GM21447 (cell line): ENCODE data around the gene KRT74.

ENCODE experiments used
- ATAC-seq: cut with Tn5 transposase; IDR thresholded peaks from one replicate; pipeline ENCODE4 v1.9.1; 2021; ENCODE audit not compliant: unreplicated experiment

KRT74 gene

DNA sequence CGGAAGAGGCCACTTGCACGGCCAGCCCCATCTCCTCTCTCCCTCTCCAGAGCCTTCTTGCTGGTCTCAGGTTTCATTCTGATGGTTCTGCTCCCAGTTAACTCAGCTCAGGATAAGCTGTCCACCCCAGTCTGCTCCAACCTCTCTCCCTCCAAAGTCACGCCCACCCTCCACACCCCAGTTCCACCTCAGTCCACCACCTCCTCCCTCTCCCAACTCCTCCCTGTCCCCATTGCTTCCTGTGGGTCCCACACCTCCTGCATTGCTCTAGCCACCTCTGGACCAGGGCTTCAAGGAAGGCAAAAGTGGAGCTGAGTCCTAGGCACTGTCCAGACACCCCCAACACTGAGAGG is 33.8 kb downstream of the KRT74 start:
- ATAC-seq, result no peak

- ATAC-seq, result no peak
Measured at GRCh38 chr12:52539083-52539820, 34.4 kb downstream of the KRT74 start.

DNA sequence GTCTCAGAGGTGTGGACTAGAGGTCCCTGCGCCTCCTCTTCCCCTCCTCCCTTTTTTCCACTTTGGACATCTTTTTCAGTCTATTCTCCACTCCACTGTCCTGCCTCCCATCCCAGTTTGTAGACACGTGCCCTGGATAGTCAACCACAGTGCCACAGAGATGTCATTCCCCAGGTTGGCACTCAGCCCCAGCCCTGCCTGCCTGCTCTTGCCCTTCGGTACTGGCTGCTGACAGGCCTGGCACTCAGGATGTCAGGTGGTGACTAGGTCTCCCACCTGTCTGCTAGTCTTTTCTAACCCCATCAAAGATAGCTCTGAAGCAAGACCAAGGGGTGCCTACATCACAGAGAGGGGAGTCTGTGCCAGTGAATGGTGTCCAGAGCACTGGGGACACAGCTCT is 36.5 kb downstream of the KRT74 start:
- ATAC-seq, result no peak

GRCh38 chr12:52535574-52535973 is 38.1 kb downstream of the KRT74 start:
- no peak for ATAC-seq

DNA sequence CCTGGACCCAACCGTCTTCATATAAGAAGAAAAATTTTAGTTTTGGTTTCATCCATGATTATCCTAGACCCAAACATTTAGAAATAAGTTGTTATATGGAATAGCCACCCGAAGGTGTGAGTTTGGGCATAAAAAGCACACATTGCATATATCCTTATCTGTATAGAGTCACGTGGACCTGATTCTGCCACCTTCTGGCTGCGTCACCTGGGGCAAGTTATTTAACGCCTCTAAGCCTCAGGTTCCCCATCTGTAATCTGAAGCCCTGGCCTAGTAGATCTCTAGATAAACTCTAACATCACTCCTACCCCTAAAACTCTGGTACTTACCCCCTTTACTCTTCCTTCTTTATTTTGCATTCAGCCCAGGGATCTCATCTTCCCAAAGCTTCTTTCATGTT is 39.2 kb downstream of the KRT74 start:
- no peak for ATAC-seq

DNA sequence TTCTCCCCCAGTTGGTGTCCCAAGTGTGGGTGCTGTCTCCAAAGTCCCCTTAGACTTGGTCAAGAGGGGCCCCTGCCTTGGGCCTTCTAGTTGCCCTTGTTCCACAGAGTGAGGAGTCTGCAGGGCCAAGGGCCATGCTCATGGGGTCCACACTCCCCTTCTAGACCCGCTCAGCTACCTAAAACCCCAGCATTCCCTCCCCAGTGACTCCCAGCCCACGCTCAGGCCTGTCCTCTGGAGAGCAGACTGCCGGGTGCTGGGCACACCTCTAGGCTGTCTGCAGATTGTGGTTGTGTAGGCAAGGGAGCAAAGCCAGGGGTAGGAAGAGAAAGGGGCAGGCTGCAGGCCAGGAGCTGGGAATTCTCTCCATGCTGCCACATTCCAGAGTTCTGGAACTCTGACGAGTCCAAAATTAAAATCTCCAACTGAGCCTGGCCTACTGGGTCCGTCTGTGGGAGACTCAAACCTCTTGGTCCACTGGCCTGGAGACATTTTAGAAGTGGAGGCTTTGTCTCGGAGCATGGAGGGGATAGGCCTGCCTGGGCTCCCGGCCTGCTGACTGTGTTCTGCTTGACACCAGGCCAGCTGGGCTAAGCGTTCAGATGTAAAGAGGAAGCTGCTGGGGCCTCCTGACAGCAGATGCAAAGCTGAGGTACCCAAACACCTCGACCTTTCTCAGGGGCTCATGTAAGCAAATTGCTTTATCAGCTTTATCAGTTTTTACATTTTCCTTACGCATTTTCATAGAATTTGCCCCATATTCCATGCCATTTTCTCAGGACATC is 39.8 kb downstream of the KRT74 start:
- ATAC-seq, result no peak

GRCh38 chr12:52532636-52533035 is 41.0 kb downstream of the KRT74 start:
- no peak for ATAC-seq

GRCh38 chr12:52531566-52532300 is 41.9 kb downstream of the KRT74 start:
- ATAC-seq, result no peak

DNA sequence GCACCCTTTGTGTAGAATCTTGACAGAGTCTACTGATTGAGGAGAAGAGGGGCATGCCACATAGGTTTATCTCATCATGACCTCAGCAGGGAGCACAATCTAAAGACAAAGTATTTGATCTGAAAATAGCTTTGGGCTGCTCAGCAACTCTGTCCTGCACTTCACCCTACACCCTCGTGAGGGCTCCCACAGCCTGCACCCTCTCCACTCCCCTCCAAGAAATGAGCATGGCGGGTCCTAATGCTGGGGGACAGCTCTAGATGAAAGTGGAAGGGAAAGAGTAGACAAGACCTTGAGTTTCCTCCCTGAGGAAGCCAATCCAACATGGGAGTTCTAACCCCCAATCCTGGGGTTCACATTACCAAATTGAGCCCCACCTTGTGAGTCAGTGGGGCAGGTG is 42.7 kb downstream of the KRT74 start:
- no peak for ATAC-seq

GRCh38 chr12:52530366-52530765 is 43.3 kb downstream of the KRT74 start:
- ATAC-seq, result no peak

GRCh38 chr12:52529846-52530245 is 43.8 kb downstream of the KRT74 start:
- no peak for ATAC-seq

- ATAC-seq, result no peak
Measured at GRCh38 chr12:52529417-52529816, 44.2 kb downstream of the KRT74 start.

DNA sequence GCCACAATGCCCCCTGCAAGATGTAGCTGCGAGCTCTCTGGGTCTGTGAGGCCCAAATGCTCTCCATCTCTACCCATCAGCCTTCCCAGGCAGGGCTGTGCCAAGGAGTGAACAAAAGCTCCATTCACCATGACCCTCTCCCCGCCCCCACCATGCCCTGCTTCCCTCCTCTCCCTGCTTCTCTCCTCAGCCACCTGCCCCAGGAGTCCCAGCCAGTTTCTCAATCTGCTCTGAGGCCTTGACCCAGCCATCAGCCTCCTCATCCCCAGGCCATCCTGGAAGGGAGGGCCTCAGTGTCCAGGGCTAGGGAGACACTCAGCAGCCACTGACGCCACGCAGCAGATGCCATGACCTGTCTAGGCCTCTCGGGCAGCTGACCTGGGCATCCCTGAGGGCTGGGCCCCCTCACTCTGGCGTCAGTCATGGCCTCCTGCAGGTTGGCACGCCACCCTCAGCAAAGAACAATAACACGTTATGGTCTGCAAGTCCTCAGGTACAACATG is 45.0 kb downstream of the KRT74 start:
- ATAC-seq, result no peak

DNA sequence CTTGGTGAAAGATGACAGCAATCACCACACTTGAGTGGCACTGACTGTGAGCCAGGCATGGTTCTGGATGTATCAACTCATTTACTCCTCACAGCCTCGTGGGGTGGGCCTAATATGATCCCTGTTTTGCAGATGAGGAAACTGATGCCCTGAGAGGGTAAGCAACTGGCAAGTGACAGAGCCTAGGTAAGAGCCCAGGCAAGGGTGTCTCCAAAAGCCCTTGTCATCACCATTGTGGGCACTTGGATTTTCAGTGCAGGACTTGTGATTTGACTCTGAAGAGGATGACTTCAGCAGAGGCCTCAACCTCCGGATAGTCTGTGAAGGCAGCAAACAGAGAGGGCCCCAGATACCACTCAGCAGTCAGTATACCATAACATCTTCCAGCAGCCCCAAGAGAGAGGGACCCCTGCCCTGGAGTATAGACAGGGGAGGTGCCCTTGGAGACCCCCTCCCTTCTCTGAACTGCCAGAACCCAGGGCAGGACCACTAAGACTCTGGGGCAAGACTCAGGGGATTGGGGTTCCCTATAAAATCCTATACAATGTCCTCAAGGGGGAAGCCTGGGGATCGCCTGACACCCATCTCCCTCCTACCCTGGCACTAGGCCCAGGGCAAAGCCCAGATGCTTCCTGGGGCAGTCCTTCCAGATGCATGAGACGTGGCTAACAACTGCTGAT is 46.4 kb downstream of the KRT74 start:
- ATAC-seq, result no peak

DNA sequence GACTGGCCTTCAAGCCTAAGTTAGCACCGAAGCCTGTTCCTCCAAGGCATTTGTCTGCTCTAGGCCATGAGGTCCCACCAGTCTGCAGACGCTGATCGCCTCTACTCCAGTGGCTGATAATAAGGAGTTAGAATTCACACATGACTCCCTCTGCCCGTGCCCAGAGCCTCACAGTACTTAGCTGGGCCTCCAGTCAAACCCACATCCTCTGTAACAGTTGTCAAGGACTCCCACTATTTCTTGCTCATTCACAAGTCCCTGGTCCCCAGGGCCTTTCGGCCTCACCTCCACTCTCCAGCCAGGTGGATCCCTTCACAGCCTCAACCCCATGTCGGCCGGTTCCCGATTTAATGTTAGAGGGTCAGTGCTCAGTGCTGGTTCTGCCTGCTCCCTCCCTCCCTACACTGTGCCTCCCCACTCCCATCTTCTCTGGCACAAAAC is 47.1 kb downstream of the KRT74 start:
- ATAC-seq, result no peak

DNA sequence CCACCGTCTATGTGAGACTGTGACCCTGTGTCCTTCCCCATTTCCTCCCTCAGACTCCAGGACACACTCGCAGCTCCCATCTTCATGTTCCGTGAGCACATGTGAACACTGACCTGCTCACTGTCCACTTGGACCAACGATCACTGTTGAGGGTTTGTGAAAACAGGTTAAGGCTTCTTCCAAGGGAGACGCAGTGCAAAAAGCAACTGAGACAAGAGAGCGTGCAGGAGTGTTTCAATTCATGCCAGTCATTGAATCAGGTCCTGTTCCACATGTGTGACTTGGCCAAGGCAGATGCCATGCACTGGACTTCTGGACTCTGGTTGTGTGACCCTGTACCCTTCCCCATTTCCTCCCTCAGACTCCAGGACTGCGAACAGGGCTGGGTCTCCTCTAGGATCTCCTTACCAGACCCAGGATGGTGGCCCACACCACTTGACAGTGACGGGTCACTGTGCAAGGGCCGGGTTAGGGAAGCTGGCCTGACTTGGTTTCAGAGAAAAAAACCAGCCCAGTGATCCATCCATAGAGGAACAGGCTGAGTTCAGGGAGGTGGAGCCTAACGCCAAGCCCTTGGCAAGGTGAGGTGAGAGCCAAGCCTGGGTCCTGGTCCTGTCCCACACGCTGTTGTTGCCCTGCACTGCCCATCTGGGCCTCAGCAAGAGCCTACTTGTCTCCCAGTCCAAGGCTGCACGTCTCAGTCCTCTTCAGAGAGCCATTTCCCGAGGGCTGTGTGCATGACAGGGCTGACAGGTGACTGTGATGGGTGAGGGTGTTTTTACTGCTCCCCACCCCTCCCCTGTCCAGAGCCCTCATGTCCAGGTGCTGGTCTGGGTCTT is 47.8 kb downstream of the KRT74 start:
- no peak for ATAC-seq

GRCh38 chr12:52524898-52525591 is 48.6 kb downstream of the KRT74 start:
- no peak for ATAC-seq

GRCh38 chr12:52524241-52524897 is 49.3 kb downstream of the KRT74 start:
- no peak for ATAC-seq

- ATAC-seq, result no peak
Measured at GRCh38 chr12:52523824-52524223, 49.8 kb downstream of the KRT74 start.
